HG03565 (cell line): ENCODE measurements around the gene COL4A1.

Source experiments
- ATAC-seq: cut with Tn5 transposase; IDR thresholded peaks from one replicate; pipeline ENCODE4 v1.9.1; 2021; ENCODE audit warnings: mild to moderate bottlenecking, moderate library complexity; ENCODE audit not compliant: unreplicated experiment

COL4A1 gene

GRCh38 chr13:110227416-110227815 lies 79.5 kb downstream of the COL4A1 start:
- no peak for ATAC-seq

GRCh38 chr13:110225609-110226574 lies 81.1 kb downstream of the COL4A1 start:
- no peak for ATAC-seq

GRCh38 chr13:110225003-110225402 lies 82.0 kb downstream of the COL4A1 start:
- no peak for ATAC-seq

- ATAC-seq = no peak
Observed at GRCh38 chr13:110224519-110224918, 82.4 kb downstream of the COL4A1 start.

GRCh38 chr13:110221406-110222117 lies 85.4 kb downstream of the COL4A1 start:
- ATAC-seq = no peak

GRCh38 chr13:110220471-110220870 lies 86.5 kb downstream of the COL4A1 start:
- no peak for ATAC-seq

GRCh38 chr13:110218581-110219201 lies 88.3 kb downstream of the COL4A1 start:
- no peak for ATAC-seq

GRCh38 chr13:110217811-110218210 lies 89.1 kb downstream of the COL4A1 start:
- ATAC-seq = no peak

- ATAC-seq = no peak
Observed at GRCh38 chr13:110217085-110217484, 89.9 kb downstream of the COL4A1 start.

- ATAC-seq = no peak
Observed at GRCh38 chr13:110216398-110217041, 90.4 kb downstream of the COL4A1 start.

GRCh38 chr13:110216006-110216397 lies 91.0 kb downstream of the COL4A1 start:
- no peak for ATAC-seq

GRCh38 chr13:110215606-110216005 lies 91.4 kb downstream of the COL4A1 start:
- ATAC-seq = no peak

GRCh38 chr13:110214637-110215036 lies 92.3 kb downstream of the COL4A1 start:
- no peak for ATAC-seq

- ATAC-seq = no peak
Observed at GRCh38 chr13:110213461-110214074, 93.4 kb downstream of the COL4A1 start.

GRCh38 chr13:110212529-110212928 lies 94.4 kb downstream of the COL4A1 start:
- no peak for ATAC-seq

GRCh38 chr13:110211735-110212134 lies 95.2 kb downstream of the COL4A1 start:
- no peak for ATAC-seq

GRCh38 chr13:110211046-110211445 lies 95.9 kb downstream of the COL4A1 start:
- ATAC-seq = no peak

GRCh38 chr13:110210604-110210985 lies 96.4 kb downstream of the COL4A1 start:
- no peak for ATAC-seq

GRCh38 chr13:110209950-110210603 lies 96.9 kb downstream of the COL4A1 start:
- ATAC-seq = no peak

- no peak for ATAC-seq
Observed at GRCh38 chr13:110208116-110208515, 98.8 kb downstream of the COL4A1 start.
